Chondrocyte (in vitro differentiated cells): ENCODE results near the gene ANKS3. TPM values are rescaled to one million over a fixed set of nuclear protein-coding genes. Genes with fewer than 3 reads are reported as not detected.

Experiments
- DNase-seq: peaks from one replicate; pipeline ENCODE4 v3.0.0; 2021; ENCODE audit warnings: mixed read lengths, low spot score
- H3K27ac Mint-ChIP-seq: one replicate; pipeline ENCODE4 v1.8.0; 2021; ENCODE audit warnings: mild to moderate bottlenecking, moderate library complexity, mixed read lengths; ENCODE audit not compliant: unreplicated experiment
- H3K27me3 Mint-ChIP-seq: 2 replicates; pipeline ENCODE4 v1.8.0; 2021; ENCODE audit warnings: low read depth, mixed read lengths
- H3K36me3 Mint-ChIP-seq: 2 replicates; pipeline ENCODE4 v1.8.0; 2021; ENCODE audit warnings: low read depth, mixed read lengths
- H3K4me1 Mint-ChIP-seq: 2 replicates; pipeline ENCODE4 v1.8.0; 2021; ENCODE audit warnings: low read depth, mild to moderate bottlenecking, mixed read lengths
- H3K4me3 Mint-ChIP-seq: one replicate; pipeline ENCODE4 v1.8.0; 2021; ENCODE audit warnings: mild to moderate bottlenecking, moderate library complexity, mixed read lengths; ENCODE audit not compliant: unreplicated experiment
- H3K9me3 Mint-ChIP-seq: 2 replicates; pipeline ENCODE4 v1.8.0; 2021; ENCODE audit warnings: low read depth, mixed read lengths
- CTCF ChIP-seq: fragments of 200-600 bp; sonication (generic); IDR thresholded peaks from 2 replicates; pipeline ENCODE4 v1.5.0; 2021; ENCODE audit warnings: antibody characterized with exemption, mild to moderate bottlenecking, moderate library complexity
- total RNA-seq: library from RNA; stranded (reverse); gene quantifications from 3 replicates; pipeline ENCODE4 v1.2.1, GENCODE V29; 2021

The ANKS3 gene
- total RNA-seq, 1 donor from 2014 or later: 21.8 TPM

- Mint-ChIP-seq H3K36me3 (peaks cover 11% of the 10 kb centered on the region), H3K27me3 (no peaks in the 10 kb centered on the region), H3K9me3 (no peaks in the 10 kb centered on the region), H3K4me3 (no peak overlapping the region), H3K4me1 (peaks cover 13% of the 10 kb centered on the region), H3K27ac (no peak overlapping the region)
- no peak for TF ChIP-seq CTCF
- DNase-seq: no peak
These were observed 77.1 kb downstream of the ANKS3 start for GRCh38 chr16:4656695-4657686.

- H3K4me1 Mint-ChIP-seq: peaks cover 13% of the 10 kb centered on the region
- no peaks in the 10 kb centered on the region for H3K9me3 Mint-ChIP-seq
- H3K27ac Mint-ChIP-seq: no peak overlapping the region
- no peak overlapping the region for H3K4me3 Mint-ChIP-seq
- H3K27me3 Mint-ChIP-seq: no peaks in the 10 kb centered on the region
- TF ChIP-seq CTCF: no peak
- H3K36me3 Mint-ChIP-seq: peaks cover 11% of the 10 kb centered on the region
- DNase-seq: no peak
These were observed 77.8 kb downstream of the ANKS3 start for GRCh38 chr16:4656221-4656620.

- no peak for TF ChIP-seq CTCF
- Mint-ChIP-seq H3K4me1 (peaks cover 10% of the 10 kb centered on the region), H3K27me3 (no peaks in the 10 kb centered on the region), H3K27ac (no peak overlapping the region), H3K9me3 (no peaks in the 10 kb centered on the region), H3K4me3 (no peak overlapping the region), H3K36me3 (peaks cover 14% of the 10 kb centered on the region)
- no peak for DNase-seq
These were observed 78.3 kb downstream of the ANKS3 start for GRCh38 chr16:4655801-4656200.

DNA sequence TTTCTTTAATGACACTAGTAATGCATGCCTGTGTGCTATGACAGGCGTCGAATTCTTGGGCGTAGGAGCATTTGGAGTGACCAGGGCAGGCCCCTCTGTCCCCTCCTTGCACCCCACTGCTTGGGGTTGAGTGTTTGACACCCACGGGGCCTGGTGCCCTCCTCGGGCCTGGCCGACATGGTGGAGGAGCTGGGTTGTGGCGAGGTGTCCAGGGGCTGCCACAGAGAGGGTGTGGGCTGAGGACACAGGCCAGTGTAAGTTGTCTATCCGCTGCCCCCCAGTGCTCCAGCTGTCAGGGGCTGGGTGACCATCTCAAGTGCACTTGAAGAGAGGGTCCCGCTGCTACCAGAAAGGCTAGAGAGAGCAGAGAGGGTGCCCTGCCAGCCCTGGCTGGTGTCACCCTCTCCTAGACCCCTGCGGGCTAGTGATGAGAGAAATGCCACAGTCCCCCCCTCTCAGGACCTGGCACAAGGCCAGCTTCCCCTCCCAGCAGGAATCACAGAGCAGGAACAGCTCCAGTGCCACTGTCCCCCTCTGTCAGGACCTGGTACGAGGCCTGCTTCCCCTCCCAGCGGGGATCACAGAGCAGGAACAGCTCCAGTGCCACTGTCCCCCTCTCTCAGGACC lies 79.0 kb downstream of the ANKS3 start:
- H3K27ac Mint-ChIP-seq: no peak overlapping the region
- no peak for DNase-seq
- H3K9me3 Mint-ChIP-seq: no peaks in the 10 kb centered on the region
- H3K4me1 Mint-ChIP-seq: peaks cover 4% of the 10 kb centered on the region
- TF ChIP-seq CTCF: no peak
- no peaks in the 10 kb centered on the region for H3K27me3 Mint-ChIP-seq
- H3K4me3 Mint-ChIP-seq: no peak overlapping the region
- H3K36me3 Mint-ChIP-seq: peaks cover 16% of the 10 kb centered on the region
